HPDE6-E6E7 (cell line): ENCODE data around the gene LARGE1.

Source experiments
- DNase-seq: peaks from one replicate; pipeline ENCODE4 v3.0.0; 2011; ENCODE audit warnings: missing footprints; ENCODE audit errors: extremely low spot score

The LARGE1 gene

DNA sequence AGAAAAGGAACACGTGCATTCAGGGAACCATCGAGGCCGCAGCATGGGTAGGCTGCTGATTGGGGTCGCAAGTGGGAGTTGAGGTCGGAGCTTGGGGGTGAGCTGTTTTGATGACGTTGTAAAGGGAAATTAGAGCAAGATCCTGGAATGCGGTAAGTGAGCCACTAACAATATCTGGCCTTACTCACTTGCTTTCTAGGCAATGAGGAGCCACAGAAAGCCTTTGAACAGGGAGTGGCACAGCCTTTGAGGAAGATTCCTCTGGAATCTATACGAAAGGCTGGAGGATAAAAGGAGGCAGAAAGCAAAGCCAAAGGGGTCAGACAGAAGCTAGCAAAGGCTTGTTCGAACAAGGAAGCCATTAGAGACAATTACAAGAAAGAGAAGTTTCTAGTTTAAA, 197.5 kb downstream of the LARGE1 start:
- DNase-seq, result no peak

DNA sequence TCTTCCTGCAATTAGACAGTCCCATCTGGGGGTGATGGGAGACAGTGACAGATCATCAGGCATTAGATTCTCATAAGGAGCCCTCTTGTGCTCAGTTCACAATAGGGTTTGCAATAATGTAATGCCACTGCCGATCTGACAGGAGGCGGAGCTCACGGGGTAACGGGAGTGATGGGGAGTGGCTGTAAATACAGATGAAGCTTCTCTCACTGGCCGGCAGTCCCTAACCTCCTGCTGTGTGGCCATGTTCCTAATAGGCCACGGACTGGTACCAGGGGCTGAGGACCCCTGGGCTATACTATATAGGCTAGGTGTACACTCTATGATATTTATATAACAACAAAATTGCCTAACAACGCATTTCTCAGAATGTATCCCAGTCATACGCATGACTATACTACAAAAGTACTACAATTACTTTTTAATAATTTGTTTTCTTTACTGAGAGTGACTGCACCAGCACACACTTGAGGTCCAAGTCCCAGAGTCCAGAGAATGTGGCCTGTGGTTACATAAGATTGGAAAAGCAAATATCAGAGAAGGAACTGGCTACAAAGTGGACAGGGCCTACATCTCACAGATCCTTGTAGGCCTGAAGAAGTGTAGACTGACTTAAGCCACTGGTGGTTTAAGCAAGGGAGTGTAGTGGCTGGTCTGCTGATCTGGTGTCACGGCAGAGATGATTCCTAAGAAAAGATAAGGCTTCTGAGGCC, 200.0 kb downstream of the LARGE1 start:
- DNase-seq, result no peak

DNA sequence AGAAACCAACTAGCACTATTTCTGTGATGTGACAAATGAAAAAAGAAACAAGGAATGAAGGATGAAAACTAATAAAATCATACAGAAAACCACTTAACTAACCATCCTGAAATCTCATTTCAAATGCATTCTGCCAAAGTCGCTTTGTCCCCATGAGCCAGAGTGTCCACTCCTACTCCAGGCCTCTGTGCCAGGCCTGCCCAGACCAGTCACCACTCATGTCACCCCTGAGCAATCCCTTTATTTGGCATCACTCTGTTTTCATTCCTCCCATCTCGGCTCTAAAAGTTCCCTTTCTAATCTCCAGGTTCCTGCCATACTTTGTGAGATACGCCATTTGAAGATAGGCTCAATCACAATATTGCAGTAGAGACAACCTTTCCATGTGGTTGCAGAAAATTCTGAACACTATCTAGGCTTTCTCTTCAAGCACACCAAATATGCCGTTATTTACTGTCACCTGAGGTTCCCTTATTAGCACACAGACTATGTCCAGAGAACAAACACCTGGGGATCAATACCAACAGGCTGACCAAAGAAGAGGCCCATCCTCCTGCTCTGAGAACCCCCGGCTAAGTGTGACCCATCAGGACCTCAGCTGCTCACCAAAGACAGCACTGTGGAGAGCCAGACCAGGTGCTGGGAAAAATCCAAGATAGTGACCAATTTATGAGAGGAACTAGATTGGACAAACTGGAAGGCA, 202.4 kb downstream of the LARGE1 start:
- no peak for DNase-seq

DNA sequence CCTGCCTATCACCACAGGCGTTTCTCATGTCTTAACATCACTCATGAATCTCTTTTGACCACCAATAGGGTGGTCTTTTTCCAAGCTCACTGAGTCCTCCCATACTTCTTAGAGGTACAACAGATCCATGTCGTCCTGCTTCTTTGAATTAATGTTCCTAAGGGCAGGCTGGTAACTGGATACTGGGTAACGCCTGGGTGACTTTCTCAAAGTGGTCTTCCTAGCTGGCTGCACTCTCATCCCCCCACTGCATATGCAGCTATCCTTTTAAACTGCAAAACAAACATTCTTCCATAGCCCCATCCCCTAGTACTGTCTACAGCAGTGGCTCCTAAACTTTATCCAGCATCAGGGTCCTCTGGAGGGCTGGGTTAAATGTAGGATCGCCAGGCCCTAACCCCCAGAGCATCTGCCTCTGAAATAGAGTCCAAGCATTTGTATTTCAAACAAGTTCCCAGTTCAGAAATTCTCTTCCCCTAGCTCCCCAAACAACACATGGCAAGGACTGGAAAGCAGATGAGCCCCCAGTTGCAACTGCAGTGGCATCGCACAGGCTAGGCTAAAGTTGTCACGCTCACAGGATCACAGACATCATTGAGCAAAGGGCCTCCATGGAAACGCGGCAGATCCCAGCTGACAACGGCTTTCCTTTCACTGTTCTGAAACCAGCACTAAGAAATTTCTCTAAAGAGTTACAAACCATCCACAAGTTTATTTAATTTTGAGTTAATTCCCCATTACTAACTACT, 204.9 kb downstream of the LARGE1 start:
- no peak for DNase-seq

DNA sequence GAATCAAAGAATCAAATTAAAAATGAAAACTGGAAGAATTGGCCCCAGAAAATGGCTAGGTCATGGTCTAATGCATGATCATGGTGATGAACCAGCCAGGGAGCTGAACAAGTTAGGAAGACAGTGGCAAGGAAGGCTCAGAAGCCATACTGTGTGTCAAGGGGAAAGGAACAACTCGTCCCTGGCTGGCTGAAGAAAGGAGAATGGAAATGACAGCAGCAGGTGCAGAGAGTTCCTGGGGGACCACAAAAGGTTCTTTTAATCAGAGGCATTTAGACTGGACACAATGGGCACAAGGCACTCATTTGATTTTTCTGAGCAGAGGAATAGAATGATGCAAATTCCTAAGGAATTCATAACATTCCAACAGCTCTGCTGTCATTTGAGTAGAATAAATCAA, 209.9 kb downstream of the LARGE1 start:
- DNase-seq, result no peak

DNA sequence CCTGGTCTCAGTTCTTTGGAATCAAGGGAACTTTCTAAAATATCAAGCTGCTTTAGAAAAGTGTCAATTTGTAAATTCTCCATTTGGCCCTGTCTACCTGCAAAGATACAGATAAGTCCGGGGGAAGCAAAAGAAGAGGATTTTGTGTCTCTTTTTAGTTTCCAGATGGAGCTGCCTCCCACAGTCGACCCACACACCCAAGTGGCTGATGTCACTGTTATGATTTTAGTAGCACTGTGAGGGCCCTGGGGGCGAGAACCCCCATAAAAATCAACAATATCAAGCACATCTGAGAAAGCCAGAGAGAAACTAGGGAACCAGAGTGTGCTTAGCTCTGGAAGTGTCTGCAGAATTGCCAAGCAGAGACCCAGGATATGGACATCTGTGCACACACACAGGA, 212.7 kb downstream of the LARGE1 start:
- no peak for DNase-seq

DNA sequence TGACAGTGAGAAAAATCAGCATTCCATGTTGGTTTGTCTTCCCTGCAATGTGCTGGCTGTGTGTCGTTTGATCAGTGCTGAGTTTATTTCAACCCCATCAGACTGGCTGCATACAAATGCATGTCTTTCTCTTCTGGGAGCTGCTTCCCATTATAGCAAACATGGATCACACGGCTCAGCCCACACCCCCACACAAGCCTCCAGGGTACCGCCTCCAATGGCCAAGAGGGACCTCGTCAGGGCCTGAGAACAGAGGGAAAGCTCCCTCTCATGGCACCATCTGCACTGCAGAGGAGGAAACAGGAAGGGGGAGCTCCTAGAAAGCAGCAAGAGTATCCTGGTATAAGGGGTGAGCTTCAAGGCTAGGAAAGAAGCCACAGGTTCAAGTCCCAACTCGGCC, 214.2 kb downstream of the LARGE1 start:
- DNase-seq, result no peak

DNA sequence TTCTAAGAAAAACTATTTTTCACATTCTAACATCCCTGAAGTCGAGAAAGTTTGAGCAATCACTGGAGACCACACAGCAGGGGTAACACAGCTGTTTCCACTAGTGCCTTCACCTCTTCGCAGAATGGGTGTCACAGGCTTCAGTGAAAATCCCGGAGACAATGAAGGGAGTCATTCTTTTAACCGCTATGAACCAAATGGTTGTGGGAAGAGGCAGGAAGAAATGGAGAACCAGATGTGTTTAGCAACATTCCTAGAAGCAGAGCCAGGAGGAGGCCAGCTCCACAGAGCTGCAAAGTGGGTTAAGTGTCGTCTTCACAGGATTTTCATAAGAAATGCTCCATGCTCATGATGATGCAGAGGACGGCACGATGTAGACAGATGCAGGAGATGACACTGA, 221.1 kb downstream of the LARGE1 start:
- no peak for DNase-seq

DNA sequence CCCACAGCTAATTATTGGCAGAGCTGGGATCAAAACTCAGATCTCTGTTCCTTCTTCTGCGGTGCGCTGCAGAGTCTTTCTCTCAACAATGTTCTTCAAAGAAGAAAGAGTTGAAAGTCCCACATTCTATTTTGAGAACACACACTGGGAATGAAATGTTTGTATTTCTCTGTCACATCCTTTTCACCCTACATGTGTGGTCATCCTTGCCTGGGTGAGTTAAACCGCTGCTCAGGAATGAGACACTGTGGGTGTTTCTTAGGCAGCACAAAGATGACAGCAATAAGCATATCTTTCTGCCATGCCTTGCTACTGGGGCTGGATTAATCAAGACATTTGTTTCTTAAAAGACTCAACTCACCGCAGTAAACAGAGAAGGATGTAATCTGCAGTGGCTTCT, 222.6 kb downstream of the LARGE1 start:
- no peak for DNase-seq

DNA sequence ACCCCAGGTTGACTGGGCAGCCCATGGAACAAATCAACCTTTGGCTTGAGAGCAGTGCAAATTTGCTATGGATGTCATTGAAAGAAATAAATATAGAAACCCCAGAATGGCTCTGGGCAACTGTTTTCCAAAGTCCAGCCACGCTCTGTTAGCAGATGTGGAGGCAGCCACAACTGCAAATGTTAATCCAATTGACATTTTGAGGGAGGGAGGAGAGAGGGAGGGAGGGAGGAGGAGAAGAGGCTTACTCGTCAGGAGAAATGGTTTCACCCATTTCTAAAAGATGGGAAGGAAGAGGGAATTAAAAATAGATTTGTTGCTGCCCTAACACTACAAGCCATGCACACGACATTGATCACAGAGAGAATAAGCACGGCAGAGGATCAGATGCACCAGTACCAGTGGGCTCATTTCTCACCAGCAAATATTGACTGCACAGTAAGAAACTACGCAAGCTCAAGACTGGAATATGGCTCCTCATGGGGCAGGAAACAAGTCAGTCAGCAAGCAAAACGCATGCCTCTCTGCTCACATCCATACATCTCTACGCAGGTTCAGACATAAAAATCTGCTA, 229.1 kb downstream of the LARGE1 start:
- DNase-seq, result no peak

DNA sequence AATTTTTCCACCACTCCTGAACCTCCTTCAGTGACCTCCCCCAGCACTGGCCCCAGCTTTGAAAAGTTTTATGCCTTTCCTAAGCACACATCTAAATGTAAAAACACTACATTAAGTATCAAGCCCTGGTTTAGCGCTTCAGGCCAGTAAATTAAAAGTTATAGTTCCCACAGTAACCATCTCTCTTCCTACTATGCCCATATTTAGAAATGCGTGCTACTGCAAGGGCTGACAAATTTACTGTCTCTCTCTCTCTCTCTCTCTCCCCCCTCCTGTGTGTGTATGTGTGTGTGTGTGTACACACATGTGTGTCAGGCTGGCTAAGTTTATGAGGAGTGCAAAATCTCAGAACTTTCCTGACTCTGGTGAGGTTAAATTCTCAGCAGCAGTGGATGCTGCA, 231.4 kb downstream of the LARGE1 start:
- DNase-seq, result no peak

DNA sequence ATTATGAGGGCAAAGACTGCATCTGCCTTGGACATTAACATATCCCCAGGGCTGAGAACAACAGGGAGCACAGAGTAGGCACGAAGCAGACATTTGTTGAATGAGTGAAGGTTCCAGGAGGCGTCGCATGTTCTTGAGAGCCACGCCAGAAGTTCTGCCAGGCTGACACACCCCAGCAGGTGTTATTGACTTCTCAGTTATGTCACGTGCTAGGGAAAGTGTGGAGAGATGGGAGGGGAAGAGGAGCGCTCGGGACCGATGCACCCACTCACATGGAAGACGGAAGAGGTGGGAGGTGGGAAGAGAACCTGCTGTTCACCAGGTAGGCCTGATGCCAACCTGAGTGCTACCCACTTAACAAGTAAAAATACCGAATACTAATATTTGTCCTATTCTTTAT, 232.8 kb downstream of the LARGE1 start:
- DNase-seq, result no peak

DNA sequence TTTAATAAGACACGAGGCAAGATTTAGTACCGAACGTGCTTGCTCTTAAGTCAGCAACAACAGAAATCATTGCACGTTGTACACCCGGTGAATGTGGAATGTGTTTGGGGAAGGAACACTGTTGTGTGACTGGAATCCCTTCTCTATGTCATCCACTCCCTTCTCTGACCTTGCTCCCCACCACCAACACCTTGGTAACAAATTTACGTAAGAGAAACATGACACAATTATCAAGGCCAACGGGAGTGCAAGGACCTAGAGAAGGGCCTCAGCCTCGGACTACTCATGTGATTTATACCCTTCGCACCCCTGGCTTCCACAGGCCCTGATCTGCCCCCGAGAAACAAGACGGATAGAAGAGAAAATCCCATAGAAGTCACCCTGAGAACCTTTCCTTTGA, 236.2 kb downstream of the LARGE1 start:
- no peak for DNase-seq

DNA sequence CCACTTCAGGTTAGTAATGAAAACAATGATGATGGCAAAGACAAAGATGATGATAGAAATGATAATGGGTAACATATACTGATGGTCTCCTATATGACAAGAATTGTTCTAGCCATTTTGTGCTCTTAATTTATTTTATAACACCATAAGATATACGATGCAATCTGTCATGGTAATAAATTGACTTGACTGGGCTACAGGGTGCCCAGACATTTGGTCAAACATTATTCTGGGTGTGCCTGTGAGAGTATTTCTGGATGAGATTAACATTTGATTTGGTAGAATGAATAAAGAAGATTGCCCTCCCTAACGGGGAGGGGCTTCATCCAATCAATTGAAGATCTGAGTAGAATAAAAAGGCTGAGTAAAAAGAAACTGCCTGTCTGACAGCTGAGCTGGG, 237.3 kb downstream of the LARGE1 start:
- DNase-seq, result no peak

DNA sequence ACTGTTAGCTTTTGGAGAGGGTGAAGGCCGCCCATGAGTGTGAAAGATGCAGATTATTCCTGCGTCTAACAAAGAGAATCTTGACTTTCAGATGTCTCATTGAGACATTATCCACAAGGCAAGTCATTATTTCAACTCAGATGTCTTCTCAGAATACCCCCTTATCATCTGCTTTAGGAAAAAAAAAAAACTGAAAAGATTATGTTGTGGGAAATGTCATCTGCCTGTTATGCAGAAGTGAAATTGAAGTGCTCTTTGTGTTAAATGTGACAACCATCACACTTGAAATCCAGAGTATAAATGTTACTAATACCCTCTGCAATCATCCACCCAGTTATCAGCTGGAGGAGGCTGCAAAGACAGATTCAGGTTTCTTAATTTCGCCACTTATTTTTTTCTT, 239.6 kb downstream of the LARGE1 start:
- DNase-seq, result no peak

DNA sequence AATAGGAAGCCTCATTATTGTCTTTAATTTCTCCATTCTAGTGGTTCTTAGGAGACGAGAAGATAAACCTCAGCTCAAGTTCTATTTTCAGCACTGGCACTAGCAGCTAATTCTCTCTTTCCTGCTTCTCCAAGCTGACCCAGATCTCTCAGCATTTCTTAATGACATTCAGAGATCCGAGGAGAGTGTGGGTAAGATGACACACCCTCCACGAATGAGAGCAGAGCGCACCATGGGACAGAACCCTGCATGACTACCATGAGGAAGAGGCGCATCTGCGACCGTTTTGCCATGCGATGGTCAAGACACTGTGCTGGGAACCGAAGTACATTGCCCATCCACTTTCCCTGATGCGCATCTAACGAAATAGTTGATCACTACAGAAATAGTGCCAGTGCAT, 241.8 kb downstream of the LARGE1 start:
- DNase-seq, result no peak

DNA sequence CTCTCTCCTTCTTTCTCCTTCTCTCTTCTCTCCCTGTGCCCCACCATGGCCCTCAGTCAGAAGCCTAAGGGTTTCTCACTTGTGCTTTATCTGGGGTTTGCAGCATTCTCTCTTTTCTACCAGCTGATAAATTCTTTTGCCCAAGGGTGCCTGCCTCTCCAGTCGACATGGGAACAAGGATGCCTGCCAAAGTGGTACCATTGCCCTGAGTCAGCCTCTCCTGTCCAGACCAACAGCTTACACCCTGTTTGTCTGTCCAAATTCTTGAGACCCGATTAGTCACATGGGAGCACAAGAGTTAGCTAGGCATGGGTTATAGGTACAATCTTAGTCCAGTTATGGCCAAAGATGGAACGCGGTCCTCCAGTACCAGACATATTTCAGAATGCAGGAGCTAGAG, 242.7 kb downstream of the LARGE1 start:
- DNase-seq, result no peak

DNA sequence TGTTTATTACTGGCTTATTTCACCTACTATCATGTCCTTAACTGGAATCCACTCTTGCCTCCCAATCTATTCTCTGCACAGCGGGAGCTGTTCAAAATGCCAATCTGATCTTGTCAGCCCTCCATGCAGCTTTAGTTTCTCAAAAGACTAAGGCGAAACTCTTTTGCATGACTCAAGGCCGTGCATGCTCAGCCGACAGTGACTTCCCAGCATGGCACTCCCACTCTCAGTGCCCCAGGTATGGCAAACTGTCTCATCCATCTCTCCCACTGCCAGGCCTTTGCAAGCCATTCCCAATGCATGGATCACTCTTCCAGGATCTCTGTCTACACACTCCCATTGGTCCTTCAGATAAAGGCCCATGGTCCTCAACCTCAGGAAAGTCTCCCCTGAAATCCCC, 245.9 kb downstream of the LARGE1 start:
- no peak for DNase-seq

DNA sequence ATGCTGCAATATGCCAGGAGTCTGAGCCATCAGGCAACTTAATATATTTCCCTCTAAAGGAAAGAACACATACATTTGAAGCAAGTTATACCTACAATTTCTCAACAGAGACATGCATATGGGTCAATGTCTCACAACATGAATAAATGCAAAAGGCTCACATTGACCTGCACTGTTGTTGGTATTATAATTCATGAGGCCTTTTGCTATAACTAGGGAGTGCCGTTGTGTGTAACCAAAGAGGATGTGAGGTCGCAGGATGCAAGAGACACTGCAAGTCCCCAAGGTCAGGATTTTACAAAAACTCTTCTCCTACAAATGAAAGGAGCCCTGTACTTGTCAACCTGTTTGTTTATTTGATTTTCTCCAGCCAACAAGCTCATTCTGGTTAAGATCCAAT, 250.5 kb downstream of the LARGE1 start:
- no peak for DNase-seq

DNA sequence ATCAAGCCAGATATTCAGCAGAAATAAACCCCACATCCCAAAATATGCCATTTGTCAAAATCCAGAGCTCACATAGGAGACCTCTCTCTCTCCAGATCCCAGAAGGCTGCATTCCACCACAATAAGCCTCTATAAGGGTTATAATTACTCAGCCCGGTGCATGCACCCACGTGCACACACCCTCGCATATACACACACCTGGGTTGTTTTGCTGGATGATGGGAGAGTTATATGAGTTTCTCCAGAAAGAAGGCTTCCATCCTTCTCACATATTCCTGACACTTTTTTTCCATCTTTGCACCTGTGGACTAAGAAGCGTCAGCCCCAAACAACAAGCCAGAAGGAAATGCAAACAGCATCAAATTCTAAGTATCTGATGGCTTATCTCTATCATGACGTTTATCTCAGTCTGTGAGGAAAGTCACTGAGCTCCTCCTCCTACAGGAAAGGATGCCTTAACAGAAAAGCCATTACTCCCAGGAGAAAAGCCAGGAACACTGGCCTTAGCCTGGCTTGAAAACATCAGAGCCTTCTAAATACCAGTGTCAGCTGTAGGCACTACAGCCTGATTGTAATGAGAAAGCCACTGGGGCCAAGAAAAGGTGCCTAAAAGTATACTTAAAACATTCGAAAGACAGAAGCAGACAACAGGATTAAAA, 253.2 kb downstream of the LARGE1 start:
- no peak for DNase-seq

DNA sequence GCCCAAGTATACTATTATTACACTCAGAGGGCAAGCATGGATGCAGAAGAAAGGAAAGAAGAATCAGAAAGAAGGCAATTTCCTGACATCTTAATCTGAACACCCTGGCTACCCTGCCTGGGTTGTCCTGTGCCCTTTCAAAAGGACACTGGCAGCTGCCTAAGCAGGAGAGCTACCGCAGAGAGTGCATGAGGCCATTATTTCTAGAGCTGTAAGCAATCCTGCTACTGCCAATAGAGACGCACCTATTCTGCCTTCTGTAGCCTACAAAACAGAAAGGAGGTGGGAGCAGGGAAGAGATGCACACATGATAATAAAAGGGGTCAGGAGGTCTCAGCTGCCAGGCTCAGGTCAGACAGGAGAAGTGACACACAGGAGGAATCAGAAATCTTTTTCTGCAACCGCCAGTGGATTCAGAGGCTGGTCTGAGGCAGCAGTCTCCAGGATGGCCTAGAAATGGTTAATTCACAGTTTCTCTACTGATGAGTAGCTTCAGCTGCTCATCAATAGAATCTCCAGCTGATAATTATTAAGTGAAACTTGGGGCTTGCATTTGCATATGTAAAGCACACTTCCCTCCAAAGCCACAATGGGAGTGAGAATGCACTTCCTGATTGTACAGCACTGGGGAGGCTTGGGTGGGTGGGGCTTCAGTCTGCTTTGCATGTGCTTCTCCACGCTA, 253.9 kb downstream of the LARGE1 start:
- DNase-seq, result no peak

DNA sequence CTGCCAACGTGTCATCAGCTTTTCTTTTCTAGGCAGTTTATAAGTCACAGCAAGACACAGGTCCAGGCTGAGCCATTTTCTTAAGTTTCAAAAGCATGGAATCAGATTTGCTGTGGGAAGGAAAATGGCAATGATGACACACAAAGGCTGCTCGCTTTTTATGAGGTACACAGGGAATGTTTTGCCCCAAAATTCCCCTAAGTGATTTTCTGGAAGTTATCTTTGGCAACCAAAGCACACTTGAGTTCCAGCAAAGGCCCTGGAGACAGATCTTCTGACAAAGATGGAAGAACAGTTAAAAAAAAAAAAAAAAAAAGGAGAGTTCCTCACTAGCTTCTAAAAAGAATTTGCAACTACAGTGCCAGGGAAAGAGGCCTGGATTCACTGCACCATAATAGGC, 260.8 kb downstream of the LARGE1 start:
- no peak for DNase-seq
